ENCODE data around the gene ADAM10. TPM values are rescaled to one million over a fixed set of nuclear protein-coding genes. Genes with fewer than 3 reads are reported as not detected.

Gene ADAM10
- total and polyA plus RNA-seq, 5 donors from 2014 or later = 149 to 183 (median 156) TPM

DNA sequence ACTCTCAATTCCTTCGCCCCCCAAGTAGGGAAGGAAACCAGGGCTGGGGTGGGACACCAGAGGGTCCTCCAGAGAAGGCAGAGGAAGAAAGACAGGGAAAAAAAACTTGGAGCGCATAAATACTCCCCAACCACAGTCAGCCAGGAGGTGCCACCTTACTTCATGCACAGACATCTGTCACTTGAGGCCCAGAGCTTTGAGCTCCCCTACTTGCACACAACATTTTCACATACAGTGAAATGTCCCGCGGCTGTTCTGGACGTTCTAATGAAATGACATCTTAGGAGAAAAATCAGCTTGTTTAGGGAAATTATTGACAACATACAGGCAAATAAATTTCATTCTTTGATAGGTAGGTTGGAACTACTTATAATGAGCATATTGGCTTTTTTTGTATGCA, 204.8 kb downstream of the ADAM10 start:
- ATAC-seq (ENCODE audit: low read depth in 2 of 2) = no peak

GRCh38 chr15:58543664-58544335, 205.7 kb downstream of the ADAM10 start:
- DNase-seq (no peak), ATAC-seq (ENCODE audit: low read depth in 2 of 2) (no peak)
- Mint-ChIP-seq H3K4me3 (no peak overlapping the region), H3K27ac (peak overlapping the region in 1 of 3 donors; percentile 32), H3K36me3 (no peaks in the 10 kb centered on the region), H3K27me3 (peaks cover 5% of the 10 kb centered on the region), H3K9me3 (peaks cover 0 to 1% (median 0%) of the 10 kb centered on the region in 7 donors), H3K4me1 (peaks cover 6 to 17% (median 11%) of the 10 kb centered on the region in 4 donors)
- no peak overlapping the region for H3K4me3 ChIP-seq (ENCODE audit: low read depth, low read length)
- H3K9me3 ChIP-seq (ENCODE audit: control insufficient read depth in 2 of 2, low read length in 2 of 2) = no peaks in the 10 kb centered on the region
- no peaks in the 10 kb centered on the region for H3K4me1 ChIP-seq (ENCODE audit: control insufficient read depth, insufficient read depth, low read length, poor library complexity, severe bottlenecking)
- H3K27me3 ChIP-seq (ENCODE audit: control insufficient read depth, insufficient read depth, low read length) = no peaks in the 10 kb centered on the region
- no peak overlapping the region for H3K27ac ChIP-seq (ENCODE audit: insufficient read depth, low read length, poor library complexity, severe bottlenecking)
- H3K36me3 ChIP-seq (ENCODE audit: control insufficient read depth, insufficient read depth, low read length) = no peaks in the 10 kb centered on the region

More for the DNA sequence above, 204.8 kb downstream of the ADAM10 start:
- Histone ChIP-seq H3K27ac (ENCODE audit: insufficient read depth, low read length, poor library complexity, severe bottlenecking) (no peak overlapping the region), H3K4me3 (ENCODE audit: low read depth, low read length) (no peak overlapping the region), H3K36me3 (ENCODE audit: control insufficient read depth, insufficient read depth, low read length) (no peaks in the 10 kb centered on the region), H3K27me3 (ENCODE audit: control insufficient read depth, insufficient read depth, low read length) (no peaks in the 10 kb centered on the region), H3K9me3 (ENCODE audit: control insufficient read depth in 2 of 2, low read length in 2 of 2) (no peaks in the 10 kb centered on the region), H3K4me1 (ENCODE audit: control insufficient read depth, insufficient read depth, low read length, poor library complexity, severe bottlenecking) (no peaks in the 10 kb centered on the region)
- Mint-ChIP-seq H3K4me1 (peaks cover 6 to 17% (median 11%) of the 10 kb centered on the region in 4 donors), H3K27ac (peak overlapping the region in 1 of 3 donors; percentile 62), H3K9me3 (peaks cover 0 to 1% (median 0%) of the 10 kb centered on the region in 7 donors), H3K27me3 (peaks cover 5% of the 10 kb centered on the region), H3K4me3 (peak overlapping the region in 1 of 4 donors; percentile 60), H3K36me3 (no peaks in the 10 kb centered on the region)
- DNase-seq = no peak

DNA sequence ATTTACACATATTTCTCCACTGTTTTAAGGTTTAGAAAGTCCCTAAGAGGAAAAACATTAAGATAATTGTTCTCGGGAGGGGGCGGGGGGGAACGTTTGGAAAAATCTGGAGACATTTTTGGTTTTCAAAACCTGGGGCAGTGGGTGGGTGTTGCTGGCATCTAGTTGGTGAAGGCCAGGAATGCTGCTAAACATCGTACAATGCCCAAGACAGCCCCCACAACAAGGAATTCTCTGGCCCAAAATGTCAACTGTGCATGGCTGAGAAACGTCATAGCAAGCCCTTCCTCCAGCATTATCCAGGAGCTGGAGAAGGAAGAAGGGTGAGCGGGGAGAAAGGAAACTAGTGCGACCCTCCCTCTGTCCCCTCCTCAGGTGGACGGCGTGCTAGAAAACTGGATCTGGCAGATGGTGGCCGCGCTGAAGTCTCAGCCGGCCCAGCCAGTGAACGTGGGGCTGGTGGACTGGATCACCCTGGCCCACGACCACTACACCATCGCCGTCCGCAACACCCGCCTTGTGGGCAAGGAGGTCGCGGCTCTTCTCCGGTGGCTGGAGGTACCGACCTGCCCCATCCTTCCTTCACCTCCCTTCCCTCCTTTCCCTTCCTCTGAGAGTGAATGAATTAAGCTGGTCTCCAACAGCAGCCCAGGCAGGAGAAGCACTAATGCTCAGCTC, 208.0 kb downstream of the ADAM10 start:
- peaks cover 0 to 1% (median 0%) of the 10 kb centered on the region in 7 donors for H3K9me3 Mint-ChIP-seq
- no peaks in the 10 kb centered on the region for H3K9me3 ChIP-seq (ENCODE audit: control insufficient read depth in 2 of 2, low read length in 2 of 2)
- H3K27ac Mint-ChIP-seq = peak overlapping the region in 1 of 3 donors; percentile 60
- no peaks in the 10 kb centered on the region for H3K36me3 Mint-ChIP-seq
- no peaks in the 10 kb centered on the region for H3K36me3 ChIP-seq (ENCODE audit: control insufficient read depth, insufficient read depth, low read length)
- no peaks in the 10 kb centered on the region for H3K27me3 ChIP-seq (ENCODE audit: control insufficient read depth, insufficient read depth, low read length)
- no peak overlapping the region for H3K4me3 ChIP-seq (ENCODE audit: low read depth, low read length)
- DNase-seq (no peak), ATAC-seq (ENCODE audit: low read depth in 2 of 2) (no peak)
- no peak overlapping the region for H3K4me3 Mint-ChIP-seq
- H3K27ac ChIP-seq (ENCODE audit: insufficient read depth, low read length, poor library complexity, severe bottlenecking) = no peak overlapping the region
- H3K27me3 Mint-ChIP-seq = no peaks in the 10 kb centered on the region
- H3K4me1 ChIP-seq (ENCODE audit: control insufficient read depth, insufficient read depth, low read length, poor library complexity, severe bottlenecking) = no peaks in the 10 kb centered on the region
- H3K4me1 Mint-ChIP-seq = peaks cover 6 to 15% (median 11%) of the 10 kb centered on the region in 4 donors

- Histone ChIP-seq H3K36me3 (ENCODE audit: control insufficient read depth, insufficient read depth, low read length) (no peaks in the 10 kb centered on the region), H3K9me3 (ENCODE audit: control insufficient read depth in 2 of 2, low read length in 2 of 2) (no peaks in the 10 kb centered on the region), H3K4me3 (ENCODE audit: low read depth, low read length) (no peak overlapping the region), H3K27ac (ENCODE audit: insufficient read depth, low read length, poor library complexity, severe bottlenecking) (no peak overlapping the region), H3K27me3 (ENCODE audit: control insufficient read depth, insufficient read depth, low read length) (no peaks in the 10 kb centered on the region), H3K4me1 (ENCODE audit: control insufficient read depth, insufficient read depth, low read length, poor library complexity, severe bottlenecking) (no peaks in the 10 kb centered on the region)
- no peak for ATAC-seq (ENCODE audit: low read depth in 2 of 2)
- DNase-seq = no peak
- H3K27me3 Mint-ChIP-seq = no peaks in the 10 kb centered on the region
- peaks cover 0 to 1% (median 0%) of the 10 kb centered on the region in 7 donors for H3K9me3 Mint-ChIP-seq
- H3K4me3 Mint-ChIP-seq = no peak overlapping the region
- peaks cover 0 to 5% (median under 1%) of the 10 kb centered on the region in 4 donors for H3K4me1 Mint-ChIP-seq
- no peaks in the 10 kb centered on the region for H3K36me3 Mint-ChIP-seq
- peak overlapping the region; percentile 13 to 79 (median 68) for H3K27ac Mint-ChIP-seq
These were observed 210.0 kb downstream of the ADAM10 start for GRCh38 chr15:58539548-58539947.

DNA sequence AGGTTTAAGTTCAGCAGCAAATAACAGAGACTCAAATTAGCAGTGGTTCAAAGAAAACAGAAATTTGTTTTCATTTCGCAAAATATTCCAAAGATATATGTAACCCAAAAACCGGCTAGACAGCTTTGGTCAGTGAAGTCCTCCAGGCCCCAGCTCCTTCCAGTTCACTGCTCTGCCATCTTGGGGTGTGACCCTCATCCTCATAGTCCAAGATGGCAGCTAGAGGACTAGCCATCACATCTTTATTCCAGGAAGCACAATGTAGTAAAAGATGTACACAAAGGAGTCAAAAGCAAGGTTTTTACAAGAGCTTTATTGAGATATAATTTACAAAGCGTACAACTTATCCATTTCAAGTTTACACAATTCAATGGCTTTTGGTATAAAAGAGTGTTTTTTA, 210.6 kb downstream of the ADAM10 start:
- H3K9me3 Mint-ChIP-seq = peaks cover 0 to 1% (median 0%) of the 10 kb centered on the region in 7 donors
- no peaks in the 10 kb centered on the region for H3K27me3 ChIP-seq (ENCODE audit: control insufficient read depth, insufficient read depth, low read length)
- no peaks in the 10 kb centered on the region for H3K36me3 Mint-ChIP-seq
- H3K9me3 ChIP-seq (ENCODE audit: control insufficient read depth in 2 of 2, low read length in 2 of 2) = no peaks in the 10 kb centered on the region
- H3K36me3 ChIP-seq (ENCODE audit: control insufficient read depth, insufficient read depth, low read length) = no peaks in the 10 kb centered on the region
- H3K27me3 Mint-ChIP-seq = no peaks in the 10 kb centered on the region
- no peak overlapping the region for H3K27ac ChIP-seq (ENCODE audit: insufficient read depth, low read length, poor library complexity, severe bottlenecking)
- H3K27ac Mint-ChIP-seq = peak overlapping the region in 1 of 3 donors; percentile 38
- H3K4me3 Mint-ChIP-seq = no peak overlapping the region
- H3K4me1 ChIP-seq (ENCODE audit: control insufficient read depth, insufficient read depth, low read length, poor library complexity, severe bottlenecking) = no peaks in the 10 kb centered on the region
- H3K4me3 ChIP-seq (ENCODE audit: low read depth, low read length) = no peak overlapping the region
- DNase-seq (no peak), ATAC-seq (ENCODE audit: low read depth in 2 of 2) (no peak)
- H3K4me1 Mint-ChIP-seq = peaks cover 0 to 5% (median 0%) of the 10 kb centered on the region in 4 donors

Other genes with a start within 250 kb of the ADAM10 start
- 15.5 TPM for gene MINDY2, start 21.6 kb upstream of the ADAM10 start, total RNA-seq
- gene MINDY2, start 21.6 kb upstream of the ADAM10 start, polyA plus RNA-seq = 10 to 100 TPM in 3 of 4 donors, 1 to 10 TPM in 1; 7.9 to 15.9 (median 12.2) TPM
- gene SLTM, start 184.0 kb upstream of the ADAM10 start, total RNA-seq = 232 TPM
- gene SLTM, start 184.0 kb upstream of the ADAM10 start, polyA plus RNA-seq = 10 to 100 TPM; 43.6 to 57.5 (median 53.8) TPM
- 58.2 TPM for gene RNF111, start 238.0 kb upstream of the ADAM10 start, total RNA-seq
- 10 to 100 TPM; 17.2 to 23.2 (median 18.8) TPM for gene RNF111, start 238.0 kb upstream of the ADAM10 start, polyA plus RNA-seq